Measurements from ENCODE around the gene CFAP107. TPM values are rescaled to one million over a fixed set of nuclear protein-coding genes. Genes with fewer than 3 reads are reported as not detected.
"Not testable (repeated sequence)": the region's sequence is repeated elsewhere in the genome, so short reads cannot be mapped to it uniquely, and the experiment has no call there.

CFAP107 gene
- total and polyA plus RNA-seq, 8 donors: 0.19 to 0.92 (median 0.26) TPM; not detected in 5

GRCh38 chr1:12712929-12713328, 33.1 kb upstream of the CFAP107 start:
- H3K36me3 ChIP-seq: no peaks in the 10 kb centered on the region
- no peaks in the 10 kb centered on the region for H3K9me3 ChIP-seq
- intact Hi-C loops (cut with DNase I): no loop called here
- no peak overlapping the region for H3K4me3 ChIP-seq
- DNase-seq: no peak
- no peak overlapping the region for H3K27ac ChIP-seq
- TF ChIP-seq, protein P1, sequence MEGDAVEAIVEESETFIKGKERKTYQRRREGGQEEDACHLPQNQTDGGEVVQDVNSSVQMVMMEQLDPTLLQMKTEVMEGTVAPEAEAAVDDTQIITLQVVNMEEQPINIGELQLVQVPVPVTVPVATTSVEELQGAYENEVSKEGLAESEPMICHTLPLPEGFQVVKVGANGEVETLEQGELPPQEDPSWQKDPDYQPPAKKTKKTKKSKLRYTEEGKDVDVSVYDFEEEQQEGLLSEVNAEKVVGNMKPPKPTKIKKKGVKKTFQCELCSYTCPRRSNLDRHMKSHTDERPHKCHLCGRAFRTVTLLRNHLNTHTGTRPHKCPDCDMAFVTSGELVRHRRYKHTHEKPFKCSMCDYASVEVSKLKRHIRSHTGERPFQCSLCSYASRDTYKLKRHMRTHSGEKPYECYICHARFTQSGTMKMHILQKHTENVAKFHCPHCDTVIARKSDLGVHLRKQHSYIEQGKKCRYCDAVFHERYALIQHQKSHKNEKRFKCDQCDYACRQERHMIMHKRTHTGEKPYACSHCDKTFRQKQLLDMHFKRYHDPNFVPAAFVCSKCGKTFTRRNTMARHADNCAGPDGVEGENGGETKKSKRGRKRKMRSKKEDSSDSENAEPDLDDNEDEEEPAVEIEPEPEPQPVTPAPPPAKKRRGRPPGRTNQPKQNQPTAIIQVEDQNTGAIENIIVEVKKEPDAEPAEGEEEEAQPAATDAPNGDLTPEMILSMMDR (IDR thresholded peaks at IDR 0.05): no peak
- ATAC-seq: no peak
- no peaks in the 10 kb centered on the region for H3K4me1 ChIP-seq
- H3K27me3 ChIP-seq: no peaks in the 10 kb centered on the region
- 65 to 74% methylated on average over 8 of the region's 8 CpGs for WGBS, 2 donors
- FAIRE-seq: no peak

- DNase-seq; H3K27ac ChIP-seq; H3K4me3 ChIP-seq; ATAC-seq; H3K27me3 ChIP-seq; FAIRE-seq; H3K36me3 ChIP-seq; H3K9me3 ChIP-seq; H3K4me1 ChIP-seq; intact Hi-C loops (cut with DNase I): not testable (repeated sequence)
- 64 to 74% methylated on average over 5 of the region's 5 CpGs for WGBS, 2 donors
Measured at GRCh38 chr1:12713651-12714050, 32.3 kb upstream of the CFAP107 start.

DNA sequence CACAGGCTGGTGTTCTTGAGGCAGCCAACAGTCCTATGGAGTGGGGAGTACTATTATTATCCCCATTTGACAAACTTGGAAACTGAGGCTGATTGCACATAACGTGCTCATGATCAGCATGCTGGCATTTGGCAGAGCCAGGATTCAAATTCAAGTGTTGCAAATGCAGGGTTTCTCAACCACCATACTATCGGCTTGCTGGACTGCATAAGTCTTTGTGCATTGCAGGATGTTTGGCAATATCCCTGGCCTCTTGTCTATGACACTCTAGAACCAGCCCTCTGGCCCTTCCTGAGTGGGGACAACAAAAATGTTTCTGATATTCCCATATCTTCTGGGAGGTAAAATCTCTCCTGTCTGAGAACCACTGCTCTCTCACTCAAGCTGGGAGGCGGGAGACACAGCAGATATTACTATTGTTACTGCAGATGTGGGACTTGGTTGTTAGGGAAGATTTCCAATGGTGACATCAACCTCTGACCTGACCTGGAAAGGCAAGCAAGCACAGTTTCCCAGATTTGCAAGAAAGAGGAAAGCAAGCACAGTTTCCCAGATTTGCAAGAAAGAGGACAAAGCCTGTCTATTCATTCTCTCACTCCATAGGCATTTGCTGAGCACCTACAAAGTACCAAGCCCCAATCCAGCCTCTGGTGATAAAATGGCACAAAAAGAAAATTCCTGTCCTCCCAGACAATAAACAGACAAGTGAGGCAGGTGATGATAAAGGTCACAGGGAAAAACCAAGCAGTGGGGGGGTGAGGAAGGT, 31.1 kb upstream of the CFAP107 start:
- TF ChIP-seq, protein P1 (IDR thresholded peaks at IDR 0.05): no peak
- Histone ChIP-seq H3K27me3 (no peaks in the 10 kb centered on the region), H3K4me1 (no peaks in the 10 kb centered on the region), H3K4me3 (no peak overlapping the region), H3K27ac (no peak overlapping the region), H3K9me3 (no peaks in the 10 kb centered on the region), H3K36me3 (no peaks in the 10 kb centered on the region)
- 60 to 62% methylated on average over 3 of the region's 3 CpGs for WGBS, 2 donors
- peak in 1 of 4 donors; percentile 23 for ATAC-seq
- no peak for FAIRE-seq
- DNase-seq: no peak
- intact Hi-C loops (cut with DNase I): no loop called here

GRCh38 chr1:12715896-12716437, 30.0 kb upstream of the CFAP107 start, which contains the start of gene AADACL3:
Gene AADACL3 (plus strand): TSS chr1:12716110. CDS start chr1:12716177, 67 bp downstream.
- Histone ChIP-seq H3K27ac (no peak within 1 kb of the TSS), H3K4me3 (no peak within 1 kb of the TSS), H3K4me1 (no peaks in the 10 kb centered on the region), H3K9me3 (no peaks in the 10 kb centered on the region), H3K36me3 (no peaks in the 10 kb centered on the region), H3K27me3 (no peaks in the 10 kb centered on the region)
- no peak for ATAC-seq
- TF ChIP-seq, protein P1 (IDR thresholded peaks at IDR 0.05): no peak
- no peak for FAIRE-seq
- DNase-seq: no peak
- 81 to 87% methylated on average over 8 of the region's 8 CpGs for WGBS, 2 donors
- intact Hi-C loops (cut with DNase I): no loop called here

DNA sequence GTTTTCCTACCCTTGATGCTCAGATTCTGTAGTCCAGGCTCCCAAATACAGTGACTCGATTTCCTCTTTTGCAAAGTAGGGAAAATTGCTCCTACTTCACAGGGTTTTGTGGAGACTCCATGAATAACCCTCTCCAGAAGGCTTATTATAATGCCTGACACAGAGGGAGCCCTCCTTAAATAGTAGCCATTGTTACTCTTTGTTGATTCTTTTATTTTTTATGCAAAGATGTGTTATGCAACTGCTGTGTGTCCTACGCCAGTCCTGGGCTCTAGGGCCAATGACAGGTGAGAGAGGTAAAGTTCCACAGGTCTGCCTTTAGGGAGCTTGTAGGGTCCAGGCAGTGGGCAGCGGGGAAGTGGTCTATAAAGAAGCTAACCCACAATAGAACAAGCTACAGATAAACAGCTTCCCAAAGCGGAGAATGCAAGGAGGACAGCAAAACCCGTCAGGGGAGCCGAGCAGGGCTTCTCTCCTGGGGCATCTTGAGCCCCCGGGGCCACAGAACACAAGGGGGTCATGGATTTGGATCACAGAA, 28.6 kb upstream of the CFAP107 start:
- no peak overlapping the region for H3K4me3 ChIP-seq
- H3K4me1 ChIP-seq: no peaks in the 10 kb centered on the region
- no peaks in the 10 kb centered on the region for H3K36me3 ChIP-seq
- no peaks in the 10 kb centered on the region for H3K9me3 ChIP-seq
- 73 to 83% methylated on average over 7 of the region's 7 CpGs for WGBS, 2 donors
- FAIRE-seq (no peak), ATAC-seq (no peak), DNase-seq (no peak)
- intact Hi-C loops (cut with DNase I): no loop called here
- H3K27me3 ChIP-seq: no peaks in the 10 kb centered on the region
- TF ChIP-seq, protein P1 (IDR thresholded peaks at IDR 0.05): no peak
- H3K27ac ChIP-seq: no peak overlapping the region
